B cell (primary cell): ENCODE measurements around the gene INSYN2A. TPM values are rescaled to one million over a fixed set of nuclear protein-coding genes. Genes with fewer than 3 reads are reported as not detected.

ENCODE experiments used
- ATAC-seq: fragments of 200-7000 bp; cut with Tn5 transposase; one replicate; pipeline ENCODE4 v1.10.0; 2021; ENCODE audit warnings: low read depth, mild to moderate bottlenecking, moderate number of reproducible peaks, moderate library complexity
- CTCF ChIA-PET: fragments of 350-600 bp; sonication (Branson Sonifier 250); formaldehyde crosslinking; loops from one replicate; lab custom pipeline; 2021; ENCODE audit warnings: antibody characterized with exemption, inconsistent platforms; lab: Charles Lee
- POLR2A ChIA-PET: fragments of 350-600 bp; sonication (Branson Sonifier 250); formaldehyde crosslinking; loops from one replicate; lab custom pipeline; 2021; ENCODE audit warnings: antibody characterized with exemption; lab: Charles Lee
- DNase-seq: peaks from one replicate; pipeline ENCODE4 v3.0.0; 2013
- H2AFZ ChIP-seq: 2 replicates; pipeline ENCODE4 v1.6.1; 2012; ENCODE audit warnings: mild to moderate bottlenecking, low read depth, low read length; ENCODE audit not compliant: insufficient read depth, poor library complexity, severe bottlenecking
- H3K27ac ChIP-seq, 2 donors: 1 replicate in 1 of 2; 2 replicates in 1 of 2; pipeline ENCODE4 v1.5.1; 2012 to 2013; ENCODE audit warnings: low read length in 2 of 2, mild to moderate bottlenecking in 2 of 2, moderate library complexity in 1 of 2
- H3K27me3 ChIP-seq, 4 experiments: fragments of 200-600 bp in 1 of 4; sonication (generic) in 1 of 4; replicated peaks in 1 of 4; 1 replicate in 2 of 4; 2 replicates in 2 of 4; pipeline versions ENCODE4 v1.6.1 to v1.7.0; 2013 to 2016; ENCODE audit warnings: low read length in 3 of 4, mild to moderate bottlenecking in 2 of 4, mixed read lengths in 1 of 4, moderate library complexity in 1 of 4; ENCODE audit not compliant: insufficient read depth in 4 of 4, control insufficient read depth in 3 of 4; ENCODE audit errors: control extremely low read depth in 1 of 4
- H3K36me3 ChIP-seq, 2 experiments: replicated peaks in 1 of 2; 1 replicate in 1 of 2; 2 replicates in 1 of 2; pipeline versions ENCODE4 v1.6.1 to v1.7.1; 2013; ENCODE audit warnings: low read length in 1 of 2; ENCODE audit not compliant: insufficient read depth in 2 of 2, control insufficient read depth in 1 of 2; ENCODE audit errors: control extremely low read depth in 1 of 2, extremely low read depth in 1 of 2
- H3K4me1 ChIP-seq, 2 donors: fragments of 200-600 bp in 1 of 2; sonication (generic) in 1 of 2; 1 replicate in 1 of 2; 2 replicates in 1 of 2; pipeline versions ENCODE4 v1.5.1 to v1.6.1; 2013 to 2017; ENCODE audit warnings: low read length in 2 of 2; ENCODE audit not compliant: control insufficient read depth in 2 of 2, insufficient read depth in 2 of 2
- H3K4me2 ChIP-seq: replicated peaks from 2 replicates; pipeline ENCODE3; 2012; ENCODE audit warnings: mild to moderate bottlenecking, low read depth, low read length; ENCODE audit not compliant: poor library complexity, severe bottlenecking
- H3K4me3 ChIP-seq, 5 experiments: fragments of 200-600 bp in 1 of 5; sonication (generic) in 1 of 5; 1 replicate in 3 of 5; 2 replicates in 2 of 5; pipeline versions ENCODE4 v1.5.1 to v1.7.0; 2011 to 2016; ENCODE audit warnings: low read length in 4 of 5, mild to moderate bottlenecking in 4 of 5, low read depth in 2 of 5, control low read depth in 1 of 5, moderate library complexity in 1 of 5; ENCODE audit not compliant: insufficient read depth in 1 of 5; ENCODE audit errors: control extremely low read depth in 1 of 5, extremely low read depth in 1 of 5
- H3K79me2 ChIP-seq: fragments of 200-600 bp; sonication (generic); one replicate; pipeline ENCODE4 v1.6.0; 2016; ENCODE audit warnings: low read length; ENCODE audit not compliant: control insufficient read depth, insufficient read depth
- H3K9ac ChIP-seq: fragments of 200-600 bp; sonication (generic); 2 replicates; pipeline ENCODE4 v1.6.1; 2017; ENCODE audit warnings: mild to moderate bottlenecking, low read length, moderate library complexity
- H3K9me3 ChIP-seq, 3 donors: one replicate each; pipeline versions ENCODE4 v1.6.1 to v1.7.1; 2013; ENCODE audit warnings: low read length in 2 of 3; ENCODE audit not compliant: control insufficient read depth in 2 of 3, insufficient read depth in 1 of 3; ENCODE audit errors: control extremely low read depth in 1 of 3
- H4K20me1 ChIP-seq: 2 replicates; pipeline ENCODE4 v1.6.0; 2012; ENCODE audit warnings: mild to moderate bottlenecking, low read length; ENCODE audit not compliant: insufficient read depth, control insufficient read depth, poor library complexity, severe bottlenecking
- H3K27ac Mint-ChIP-seq: one replicate; pipeline ENCODE4 v1.8.0; 2021; ENCODE audit warnings: mixed read lengths
- H3K27me3 Mint-ChIP-seq: one replicate; pipeline ENCODE4 v1.8.0; 2021; ENCODE audit warnings: mixed read lengths
- H3K4me1 Mint-ChIP-seq: one replicate; pipeline ENCODE4 v1.8.0; 2021; ENCODE audit warnings: mixed read lengths
- H3K4me3 Mint-ChIP-seq: one replicate; pipeline ENCODE4 v1.8.0; 2021; ENCODE audit warnings: mixed read lengths
- H3K9me3 Mint-ChIP-seq: one replicate; pipeline ENCODE4 v1.8.0; 2022; ENCODE audit warnings: mixed read lengths; ENCODE audit not compliant: insufficient read depth
- EZH2 ChIP-seq: IDR thresholded peaks from 2 replicates; pipeline ENCODE4 v1.6.1; 2012; ENCODE audit warnings: borderline replicate concordance, low read depth, mild to moderate bottlenecking, moderate library complexity, low read length; ENCODE audit not compliant: insufficient read depth, poor library complexity, severe bottlenecking
- WGBS: methylation state at CpG from one replicate; pipeline ENCODE4 v1.1.5; 2013; ENCODE audit warnings: missing lambda C conversion rate; ENCODE audit not compliant: insufficient coverage; 5-methylcytosine and 5-hydroxymethylcytosine counted together
- intact Hi-C: fragments of 100-400 bp; cut with micrococcal nuclease; formaldehyde crosslinking; loops from one replicate; pipeline ENCODE4 v1.10.0; 2022
- polyA plus RNA-seq: library from polyadenylated mRNA; depleted of rRNA; stranded (reverse); fragments of >200 nt; gene quantifications from 2 replicates; pipeline ENCODE4 v1.2.3, GENCODE V29; 2012
- total RNA-seq, 2 donors: library from RNA; stranded (reverse); fragments of 120-200 nt in 1 of 2; gene quantifications; 1 replicate in 1 of 2; 2 replicates in 1 of 2; pipeline versions ENCODE4 v1.2.3 to v1.2.4, GENCODE V29; 2013 to 2022
- TF ChIP-seq, protein P1 (sequence below): fragments of 200-600 bp; IDR thresholded peaks from one replicate; pipeline ENCODE4 v1.8.0; 2022; ENCODE audit warnings: antibody characterized with exemption, mild to moderate bottlenecking

Gene INSYN2A
- total and polyA plus RNA-seq, 2 donors (not counting 1 experiment from before 2014, with no cell fraction given) = not detected

DNA sequence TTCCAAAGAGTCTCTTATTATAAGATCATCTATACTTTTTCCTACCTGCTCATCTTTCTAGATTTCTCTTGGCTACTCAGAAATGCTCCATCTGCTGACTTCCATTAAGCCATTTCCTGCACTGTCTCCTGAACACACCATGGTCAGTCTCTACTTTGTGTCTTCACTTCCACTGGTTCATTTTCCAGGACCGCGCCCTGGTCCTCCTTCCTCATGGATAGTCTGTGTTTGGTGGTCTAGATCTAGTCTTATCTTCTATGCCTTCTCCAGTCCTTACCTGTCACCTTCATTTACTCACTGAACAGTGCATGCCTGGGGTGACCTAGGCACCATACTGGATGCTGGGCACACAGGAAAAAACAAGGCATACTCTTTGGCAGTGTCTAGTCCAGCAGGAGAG is 11.8 kb downstream of the INSYN2A start:
- Mint-ChIP-seq H3K4me1 (no peaks in the 10 kb centered on the region), H3K4me3 (no peak overlapping the region), H3K27me3 (no peaks in the 10 kb centered on the region), H3K9me3 (no peaks in the 10 kb centered on the region), H3K27ac (no peak overlapping the region)
- H3K36me3 ChIP-seq = no peaks in the 10 kb centered on the region
- H3K79me2 ChIP-seq = no peaks in the 10 kb centered on the region
- no peaks in the 10 kb centered on the region for H3K27me3 ChIP-seq
- H3K4me1 ChIP-seq = no peaks in the 10 kb centered on the region
- DNase-seq (no peak), ATAC-seq (no peak)
- intact Hi-C loops = no loop called here
- TF ChIP-seq EZH2 = no peak
- TF ChIP-seq, protein P1, sequence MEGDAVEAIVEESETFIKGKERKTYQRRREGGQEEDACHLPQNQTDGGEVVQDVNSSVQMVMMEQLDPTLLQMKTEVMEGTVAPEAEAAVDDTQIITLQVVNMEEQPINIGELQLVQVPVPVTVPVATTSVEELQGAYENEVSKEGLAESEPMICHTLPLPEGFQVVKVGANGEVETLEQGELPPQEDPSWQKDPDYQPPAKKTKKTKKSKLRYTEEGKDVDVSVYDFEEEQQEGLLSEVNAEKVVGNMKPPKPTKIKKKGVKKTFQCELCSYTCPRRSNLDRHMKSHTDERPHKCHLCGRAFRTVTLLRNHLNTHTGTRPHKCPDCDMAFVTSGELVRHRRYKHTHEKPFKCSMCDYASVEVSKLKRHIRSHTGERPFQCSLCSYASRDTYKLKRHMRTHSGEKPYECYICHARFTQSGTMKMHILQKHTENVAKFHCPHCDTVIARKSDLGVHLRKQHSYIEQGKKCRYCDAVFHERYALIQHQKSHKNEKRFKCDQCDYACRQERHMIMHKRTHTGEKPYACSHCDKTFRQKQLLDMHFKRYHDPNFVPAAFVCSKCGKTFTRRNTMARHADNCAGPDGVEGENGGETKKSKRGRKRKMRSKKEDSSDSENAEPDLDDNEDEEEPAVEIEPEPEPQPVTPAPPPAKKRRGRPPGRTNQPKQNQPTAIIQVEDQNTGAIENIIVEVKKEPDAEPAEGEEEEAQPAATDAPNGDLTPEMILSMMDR = no peak
- no peaks in the 10 kb centered on the region for H4K20me1 ChIP-seq
- no peak overlapping the region for H2AFZ ChIP-seq
- ChIA-PET POLR2A (no interaction called here), CTCF (no interaction called here)
- no peak overlapping the region for H3K9ac ChIP-seq
- peaks cover 0 to 7% (median 0%) of the 10 kb centered on the region in 3 donors for H3K9me3 ChIP-seq
- no peak overlapping the region for H3K4me2 ChIP-seq
- no peak overlapping the region for H3K27ac ChIP-seq
- H3K4me3 ChIP-seq = no peak overlapping the region
- WGBS = no CpG with 5 or more reads among the region's 2 CpGs

DNA sequence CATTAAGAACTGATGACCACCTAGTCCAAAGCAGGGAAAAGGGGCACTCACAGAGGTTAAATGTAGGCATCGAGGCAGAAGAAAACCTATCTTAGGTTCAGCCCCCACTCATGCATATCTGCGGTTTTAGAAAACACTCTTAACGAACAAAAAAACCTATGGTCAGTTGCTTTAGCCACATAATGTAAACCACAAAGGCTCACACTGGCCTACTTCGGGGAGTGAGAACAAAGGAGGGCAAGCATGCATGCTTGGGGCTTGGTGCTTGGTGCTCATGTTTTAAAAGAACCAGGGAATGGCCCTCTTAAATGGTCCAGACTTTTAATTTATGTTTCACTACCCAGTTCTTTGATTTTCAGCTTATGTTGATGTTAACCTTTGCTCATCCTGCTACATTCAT is 14.2 kb downstream of the INSYN2A start:
- Histone ChIP-seq H3K9me3 (peaks cover 0 to 9% (median 0%) of the 10 kb centered on the region in 3 donors), H3K27me3 (no peaks in the 10 kb centered on the region), H3K79me2 (no peaks in the 10 kb centered on the region), H2AFZ (no peak overlapping the region), H3K9ac (no peak overlapping the region), H3K36me3 (no peaks in the 10 kb centered on the region), H3K4me2 (no peak overlapping the region), H3K27ac (no peak overlapping the region), H4K20me1 (no peaks in the 10 kb centered on the region), H3K4me1 (no peaks in the 10 kb centered on the region), H3K4me3 (no peak overlapping the region)
- Mint-ChIP-seq H3K9me3 (no peaks in the 10 kb centered on the region), H3K4me1 (no peaks in the 10 kb centered on the region), H3K4me3 (no peak overlapping the region), H3K27me3 (no peaks in the 10 kb centered on the region), H3K27ac (no peak overlapping the region)
- intact Hi-C loops = no loop called here
- no peak for TF ChIP-seq EZH2
- TF ChIP-seq, protein P1 = no peak
- CTCF ChIA-PET = no interaction called here
- no peak for ATAC-seq
- POLR2A ChIA-PET = no interaction called here
- no peak for DNase-seq
- WGBS = 70% methylated on average over 3 of the region's 4 CpGs
